MM.1S (cell line): Measurements from ENCODE around the gene ERCC2.
"Not testable (repeated sequence)": the region's sequence is repeated elsewhere in the genome, so short reads cannot be mapped to it uniquely, and the experiment has no call there.

Experiments used
- DNase-seq: peaks from one replicate; pipeline ENCODE4 v3.0.0-alpha.2; 2015
- H2AFZ ChIP-seq: fragments of 300-600 bp; sonication (generic); 2 replicates; pipeline ENCODE4 v1.6.0; 2016; ENCODE audit warnings: antibody characterized with exemption, low read length
- H3F3A ChIP-seq: fragments of 300-600 bp; sonication (generic); 2 replicates; pipeline ENCODE4 v1.6.1; 2016; ENCODE audit warnings: mild to moderate bottlenecking, antibody characterized with exemption, low read length, moderate library complexity, mixed read lengths; ENCODE audit not compliant: insufficient read depth
- H3K27ac ChIP-seq: fragments of 300-600 bp; sonication (generic); 2 replicates; pipeline ENCODE4 v1.5.1; 2016; ENCODE audit warnings: mild to moderate bottlenecking, low read length
- H3K27me3 ChIP-seq: fragments of 300-600 bp; sonication (generic); replicated peaks from 2 replicates; pipeline ENCODE4 v1.6.0; 2016; ENCODE audit warnings: low read length; ENCODE audit not compliant: insufficient read depth
- H3K36me3 ChIP-seq: fragments of 300-600 bp; sonication (generic); replicated peaks from 2 replicates; pipeline ENCODE4 v1.6.1; 2016; ENCODE audit warnings: mild to moderate bottlenecking, low read length, mixed read lengths; ENCODE audit not compliant: insufficient read depth
- H3K4me1 ChIP-seq: fragments of 300-600 bp; sonication (generic); 2 replicates; pipeline ENCODE4 v1.6.1; 2016; ENCODE audit warnings: low read length, mixed read lengths
- H3K4me2 ChIP-seq: fragments of 300-600 bp; sonication (generic); 2 replicates; pipeline ENCODE4 v1.6.0; 2016; ENCODE audit warnings: low read depth, low read length
- H3K4me3 ChIP-seq: fragments of 300-600 bp; sonication (generic); 2 replicates; pipeline ENCODE4 v1.5.1; 2016; ENCODE audit warnings: low read length, mixed read lengths
- H3K79me2 ChIP-seq: fragments of 300-600 bp; sonication (generic); 2 replicates; pipeline ENCODE4 v1.6.1; 2016; ENCODE audit warnings: mixed run types, low read length, mixed read lengths
- H3K9ac ChIP-seq: fragments of 300-600 bp; sonication (generic); 2 replicates; pipeline ENCODE4 v1.6.1; 2016; ENCODE audit warnings: low read length, mixed read lengths
- H3K9me2 ChIP-seq: fragments of 300-600 bp; sonication (generic); replicated peaks from 2 replicates; pipeline ENCODE4 v1.6.1; 2016; ENCODE audit warnings: mild to moderate bottlenecking, low read length, mixed read lengths; ENCODE audit not compliant: insufficient read depth
- H3K9me3 ChIP-seq: fragments of 300-600 bp; sonication (generic); replicated peaks from 2 replicates; pipeline ENCODE4 v1.6.1; 2016; ENCODE audit warnings: mild to moderate bottlenecking, low read length, mixed read lengths; ENCODE audit not compliant: insufficient read depth
- H4K20me1 ChIP-seq: fragments of 300-600 bp; sonication (generic); 2 replicates; pipeline ENCODE4 v1.6.1; 2016; ENCODE audit warnings: mild to moderate bottlenecking, low read length, moderate library complexity, mixed read lengths; ENCODE audit not compliant: insufficient read depth
- EZH2 ChIP-seq: fragments of 300-600 bp; sonication (generic); optimal IDR thresholded peaks from 2 replicates; pipeline ENCODE3; 2017; ENCODE audit warnings: low read depth, mild to moderate bottlenecking, antibody characterized with exemption, low read length, mixed read lengths
- EZH2phosphoT487 ChIP-seq: fragments of 300-600 bp; sonication (generic); IDR thresholded peaks from 2 replicates; pipeline ENCODE4 v1.6.1; 2018; ENCODE audit warnings: antibody characterized with exemption, low read length
- TF ChIP-seq, protein P1 (sequence below): fragments of 300-600 bp; sonication (generic); IDR thresholded peaks from 2 replicates; pipeline ENCODE4 v1.5.1; 2016; ENCODE audit warnings: antibody characterized with exemption, low read length, mixed read lengths

The ERCC2 gene

DNA sequence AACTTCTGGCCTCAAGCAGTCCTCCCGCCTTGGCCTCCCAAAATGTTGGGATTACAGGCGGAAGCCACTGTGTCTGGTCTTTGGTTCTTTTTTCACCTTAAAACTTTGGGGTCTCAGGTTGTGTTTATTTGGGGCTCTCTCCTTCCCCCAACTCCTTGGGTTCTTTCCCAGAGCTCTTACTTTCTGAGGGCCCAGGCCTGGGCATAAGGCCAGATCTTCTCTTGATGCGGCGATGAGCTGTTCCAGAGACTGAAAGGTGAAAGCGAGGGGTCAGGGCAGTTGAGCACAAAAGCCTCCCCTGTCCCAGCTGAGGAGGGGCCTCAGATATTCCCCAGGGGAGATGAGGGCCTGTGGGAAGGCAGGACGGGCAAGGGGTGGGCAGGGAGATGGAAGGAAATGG lies 43.1 kb upstream of the ERCC2 start:
- TF ChIP-seq EZH2 (no peak), EZH2phosphoT487 (no peak)
- TF ChIP-seq, protein P1, sequence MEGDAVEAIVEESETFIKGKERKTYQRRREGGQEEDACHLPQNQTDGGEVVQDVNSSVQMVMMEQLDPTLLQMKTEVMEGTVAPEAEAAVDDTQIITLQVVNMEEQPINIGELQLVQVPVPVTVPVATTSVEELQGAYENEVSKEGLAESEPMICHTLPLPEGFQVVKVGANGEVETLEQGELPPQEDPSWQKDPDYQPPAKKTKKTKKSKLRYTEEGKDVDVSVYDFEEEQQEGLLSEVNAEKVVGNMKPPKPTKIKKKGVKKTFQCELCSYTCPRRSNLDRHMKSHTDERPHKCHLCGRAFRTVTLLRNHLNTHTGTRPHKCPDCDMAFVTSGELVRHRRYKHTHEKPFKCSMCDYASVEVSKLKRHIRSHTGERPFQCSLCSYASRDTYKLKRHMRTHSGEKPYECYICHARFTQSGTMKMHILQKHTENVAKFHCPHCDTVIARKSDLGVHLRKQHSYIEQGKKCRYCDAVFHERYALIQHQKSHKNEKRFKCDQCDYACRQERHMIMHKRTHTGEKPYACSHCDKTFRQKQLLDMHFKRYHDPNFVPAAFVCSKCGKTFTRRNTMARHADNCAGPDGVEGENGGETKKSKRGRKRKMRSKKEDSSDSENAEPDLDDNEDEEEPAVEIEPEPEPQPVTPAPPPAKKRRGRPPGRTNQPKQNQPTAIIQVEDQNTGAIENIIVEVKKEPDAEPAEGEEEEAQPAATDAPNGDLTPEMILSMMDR = no peak

DNA sequence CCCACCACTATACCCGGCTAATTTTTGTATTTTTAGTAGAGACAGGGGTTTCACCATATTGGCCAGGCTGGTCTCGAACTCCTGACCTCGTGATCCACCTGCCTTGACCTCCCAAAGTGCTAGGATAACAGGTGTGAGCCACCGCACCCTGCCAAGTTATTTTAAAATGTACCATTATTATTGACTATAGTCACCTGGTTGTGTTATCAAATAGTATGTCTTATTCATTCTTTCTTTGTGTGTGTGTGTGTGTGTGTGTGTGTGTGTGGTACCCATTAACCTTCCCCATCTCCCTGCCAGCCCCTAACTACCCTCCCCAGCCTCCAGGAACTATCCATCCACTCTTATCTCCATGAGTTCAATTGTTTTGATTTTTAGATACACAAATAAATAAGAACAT lies 40.0 kb upstream of the ERCC2 start:
- H3K79me2 ChIP-seq = peaks cover 28% of the 10 kb centered on the region
- H3K9me2 ChIP-seq, H3K4me2 ChIP-seq, DNase-seq, H3K4me1 ChIP-seq, H3K36me3 ChIP-seq, H3K27ac ChIP-seq, H3K9me3 ChIP-seq, H4K20me1 ChIP-seq, H3K27me3 ChIP-seq, H3F3A ChIP-seq, H3K4me3 ChIP-seq, H3K9ac ChIP-seq, H2AFZ ChIP-seq: not testable (repeated sequence)

More for the DNA sequence above, 43.1 kb upstream of the ERCC2 start:
- H3F3A ChIP-seq = no peaks in the 10 kb centered on the region
- no peak overlapping the region for H3K27ac ChIP-seq
- no peak overlapping the region for H2AFZ ChIP-seq
- no peak for DNase-seq
- no peaks in the 10 kb centered on the region for H3K9me2 ChIP-seq
- peaks cover 8% of the 10 kb centered on the region; the same call in 1 of the 2 replicates for H3K79me2 ChIP-seq
- no peaks in the 10 kb centered on the region for H4K20me1 ChIP-seq
- no peak overlapping the region for H3K9ac ChIP-seq
- no peaks in the 10 kb centered on the region for H3K4me1 ChIP-seq
- no peaks in the 10 kb centered on the region for H3K36me3 ChIP-seq
- no peak overlapping the region for H3K4me3 ChIP-seq
- no peaks in the 10 kb centered on the region for H3K9me3 ChIP-seq
- H3K4me2 ChIP-seq = no peak overlapping the region
- H3K27me3 ChIP-seq = no peaks in the 10 kb centered on the region

DNA sequence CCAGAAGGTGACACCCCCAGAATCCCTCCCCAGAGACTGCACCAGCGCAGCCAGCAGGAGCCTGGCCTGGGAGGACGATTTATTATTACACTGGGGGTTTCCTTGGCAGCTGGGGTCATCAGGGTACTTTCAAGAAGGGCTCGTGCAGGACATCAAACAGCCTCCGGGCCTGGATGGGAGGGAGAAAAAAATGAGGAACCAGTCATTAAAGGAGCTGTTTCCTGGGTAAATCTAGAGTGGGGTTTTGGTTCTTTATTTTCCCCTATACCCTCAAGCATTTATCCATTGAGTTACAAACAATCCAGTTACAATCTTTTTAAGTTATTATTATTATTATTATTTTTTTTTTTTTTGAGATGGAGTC lies 39.2 kb upstream of the ERCC2 start:
- no peak for DNase-seq
- no peaks in the 10 kb centered on the region for H3K4me1 ChIP-seq
- no peak overlapping the region for H3K9ac ChIP-seq
- peaks cover 28% of the 10 kb centered on the region for H3K79me2 ChIP-seq
- H2AFZ ChIP-seq = no peak overlapping the region
- no peak for TF ChIP-seq EZH2phosphoT487
- TF ChIP-seq EZH2 = no peak
- TF ChIP-seq, protein P1 = no peak
- H4K20me1 ChIP-seq = no peaks in the 10 kb centered on the region
- H3K27ac ChIP-seq = no peak overlapping the region
- H3K27me3 ChIP-seq = no peaks in the 10 kb centered on the region
- no peak overlapping the region for H3K4me3 ChIP-seq
- no peak overlapping the region for H3K4me2 ChIP-seq
- H3F3A ChIP-seq = no peaks in the 10 kb centered on the region
- no peaks in the 10 kb centered on the region for H3K9me3 ChIP-seq
- no peaks in the 10 kb centered on the region for H3K9me2 ChIP-seq
- no peaks in the 10 kb centered on the region for H3K36me3 ChIP-seq

DNA sequence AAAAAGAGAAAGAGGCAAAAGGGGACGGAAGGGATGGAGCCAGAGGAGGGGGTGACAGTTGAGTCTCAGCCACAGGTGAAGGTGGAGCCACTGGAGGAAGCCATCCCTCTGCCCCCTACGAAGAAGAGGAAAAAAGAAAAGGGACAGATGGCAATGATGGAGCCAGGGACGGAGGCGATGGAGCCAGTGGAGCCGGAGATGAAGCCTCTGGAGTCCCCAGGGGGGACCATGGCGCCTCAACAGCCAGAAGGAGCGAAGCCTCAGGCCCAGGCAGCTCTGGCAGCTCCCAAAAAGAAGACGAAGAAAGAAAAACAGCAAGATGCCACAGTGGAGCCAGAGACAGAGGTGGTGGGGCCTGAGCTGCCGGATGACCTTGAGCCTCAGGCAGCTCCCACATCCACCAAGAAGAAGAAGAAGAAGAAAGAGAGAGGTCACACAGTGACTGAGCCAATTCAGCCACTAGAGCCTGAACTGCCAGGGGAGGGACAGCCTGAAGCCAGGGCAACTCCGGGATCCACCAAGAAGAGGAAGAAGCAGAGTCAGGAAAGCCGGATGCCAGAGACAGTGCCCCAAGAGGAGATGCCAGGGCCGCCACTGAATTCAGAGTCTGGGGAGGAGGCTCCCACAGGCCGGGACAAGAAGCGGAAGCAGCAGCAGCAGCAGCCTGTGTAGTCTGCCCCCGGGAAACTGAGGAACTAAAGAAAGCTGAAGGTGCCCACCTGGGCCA lies 38.6 kb upstream of the ERCC2 start:
- H3K36me3 ChIP-seq = no peaks in the 10 kb centered on the region
- no peak overlapping the region for H2AFZ ChIP-seq
- H3K27ac ChIP-seq = no peak overlapping the region
- H3F3A ChIP-seq = no peaks in the 10 kb centered on the region
- no peak overlapping the region for H3K4me3 ChIP-seq
- H3K4me1 ChIP-seq = no peaks in the 10 kb centered on the region
- no peaks in the 10 kb centered on the region for H3K9me2 ChIP-seq
- H3K9ac ChIP-seq = no peak overlapping the region
- TF ChIP-seq EZH2 = no peak
- TF ChIP-seq, protein P1 = no peak
- no peak for TF ChIP-seq EZH2phosphoT487
- H3K9me3 ChIP-seq = no peaks in the 10 kb centered on the region
- DNase-seq = no peak
- no peaks in the 10 kb centered on the region for H3K27me3 ChIP-seq
- H3K4me2 ChIP-seq = no peak overlapping the region
- H3K79me2 ChIP-seq = peaks cover 28% of the 10 kb centered on the region
- H4K20me1 ChIP-seq = no peaks in the 10 kb centered on the region
